HG02938 (cell line): ENCODE data around the gene LIN7C.
"Not testable (repeated sequence)": the region's sequence is repeated elsewhere in the genome, so short reads cannot be mapped to it uniquely, and the experiment has no call there.

ENCODE experiments used
- ATAC-seq: cut with Tn5 transposase; IDR thresholded peaks from one replicate; pipeline ENCODE4 v1.9.1; 2021; ENCODE audit warnings: mild to moderate bottlenecking, moderate library complexity; ENCODE audit not compliant: unreplicated experiment

LIN7C gene, protein sequence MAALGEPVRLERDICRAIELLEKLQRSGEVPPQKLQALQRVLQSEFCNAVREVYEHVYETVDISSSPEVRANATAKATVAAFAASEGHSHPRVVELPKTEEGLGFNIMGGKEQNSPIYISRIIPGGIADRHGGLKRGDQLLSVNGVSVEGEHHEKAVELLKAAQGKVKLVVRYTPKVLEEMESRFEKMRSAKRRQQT

DNA sequence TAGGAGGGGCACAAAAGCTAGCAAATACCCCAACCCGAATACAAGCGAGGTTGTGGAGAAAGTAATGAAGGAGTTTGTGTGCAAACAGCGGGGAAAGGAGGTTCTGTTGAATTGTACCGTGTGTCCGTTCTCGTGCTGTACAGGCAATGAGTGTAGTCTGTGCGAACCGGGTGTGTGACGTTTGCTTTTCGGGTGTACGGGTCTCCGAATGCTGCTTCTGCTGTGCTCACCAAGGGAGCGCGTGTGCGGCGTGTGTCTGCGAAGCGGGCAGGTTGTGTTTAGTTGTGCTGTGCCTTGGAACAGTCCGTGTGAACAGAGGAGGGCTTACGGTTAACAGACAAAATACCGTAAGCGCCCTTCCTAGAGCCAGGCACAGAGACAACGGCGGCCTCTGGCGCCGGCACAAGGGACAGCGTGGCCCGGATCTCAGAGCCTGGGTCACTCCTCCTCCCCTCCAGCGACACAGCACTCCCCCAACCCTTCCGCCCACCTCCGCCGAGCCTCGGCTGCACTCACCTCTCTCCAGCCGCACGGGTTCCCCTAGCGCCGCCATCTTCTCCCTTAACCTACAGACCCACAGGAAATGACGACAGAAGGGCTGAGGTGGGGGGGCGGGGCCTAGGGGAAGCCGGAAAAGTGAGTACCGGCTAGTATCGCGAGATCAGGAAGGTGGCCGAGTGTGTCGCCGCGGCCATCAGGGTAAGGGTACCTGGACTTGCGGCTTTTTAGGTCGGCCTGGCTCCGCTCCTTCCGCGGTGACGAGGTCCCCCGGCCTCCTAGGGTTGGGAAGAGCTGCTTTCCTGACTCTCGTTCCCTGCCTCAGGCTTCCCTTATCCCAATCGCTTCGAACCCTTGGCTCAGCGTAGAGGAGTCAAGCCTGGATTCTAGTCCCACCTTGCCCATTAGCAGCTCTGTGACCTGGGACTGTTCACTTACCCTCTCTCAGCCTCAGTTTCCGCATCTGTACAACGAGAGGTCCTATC, at the start of gene LIN7C:
Gene LIN7C (minus strand): TSS at position 570 of the 983 bp plus-strand sequence. CDS start 17 bp downstream, at position 553.
- peak; percentile 94 for ATAC-seq

DNA sequence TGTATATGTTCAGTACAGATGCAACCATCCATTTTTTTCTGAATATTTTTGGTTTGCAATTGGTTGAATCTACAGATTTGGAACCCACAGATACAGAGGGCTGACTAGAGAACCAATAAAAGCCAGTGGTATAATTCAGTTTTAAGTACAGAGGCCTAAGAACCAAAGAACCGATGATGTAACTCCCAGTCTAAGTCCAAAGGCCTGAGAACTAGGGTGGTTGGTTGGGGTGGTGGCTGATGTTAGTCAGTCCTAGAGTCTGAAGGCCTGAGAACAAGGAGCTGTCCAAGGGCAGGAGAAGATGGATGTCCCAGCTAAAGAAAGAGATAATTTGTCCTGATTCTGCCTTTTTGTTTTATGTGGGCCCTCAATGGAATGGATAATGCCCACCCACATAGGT, 48.7 kb upstream of the LIN7C start:
- no peak for ATAC-seq

DNA sequence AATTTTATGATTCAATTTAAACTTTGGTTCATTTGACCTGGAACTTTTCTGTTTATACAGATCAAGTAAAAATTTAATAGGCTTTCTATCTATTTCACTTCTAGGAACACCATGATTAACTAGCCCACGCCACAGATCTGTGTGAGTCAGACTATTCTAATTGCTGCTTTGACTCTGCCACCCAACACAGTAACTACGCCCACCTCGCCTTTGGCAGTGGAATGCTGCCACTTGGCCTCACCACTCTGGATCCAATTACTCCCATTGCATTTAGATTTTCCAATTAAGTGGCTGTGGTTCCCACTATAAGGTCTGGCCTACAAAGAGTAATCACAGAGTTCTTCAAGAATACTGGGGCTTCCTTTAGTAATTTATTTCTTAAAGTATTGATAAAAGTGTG, 46.6 kb upstream of the LIN7C start:
- ATAC-seq = no peak

DNA sequence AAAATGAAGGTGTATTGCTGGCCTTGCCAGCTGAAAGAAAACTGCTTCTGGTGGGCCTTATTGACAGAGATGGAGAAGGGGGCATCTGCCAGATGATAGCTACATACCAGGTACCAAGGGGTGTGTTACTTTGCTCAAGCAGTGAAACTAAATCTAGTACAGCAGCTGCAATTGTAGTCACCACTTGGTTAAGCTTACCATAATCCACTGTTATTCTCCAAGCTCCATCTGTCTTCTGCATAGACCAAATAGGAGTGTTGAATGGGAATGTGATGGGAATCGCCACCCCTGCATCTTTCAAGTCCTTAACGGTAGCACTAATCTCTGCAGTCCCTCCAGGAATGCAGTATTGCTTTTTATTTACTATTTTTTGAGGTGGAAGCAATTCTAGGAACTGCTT, 45.8 kb upstream of the LIN7C start:
- ATAC-seq = no peak

DNA sequence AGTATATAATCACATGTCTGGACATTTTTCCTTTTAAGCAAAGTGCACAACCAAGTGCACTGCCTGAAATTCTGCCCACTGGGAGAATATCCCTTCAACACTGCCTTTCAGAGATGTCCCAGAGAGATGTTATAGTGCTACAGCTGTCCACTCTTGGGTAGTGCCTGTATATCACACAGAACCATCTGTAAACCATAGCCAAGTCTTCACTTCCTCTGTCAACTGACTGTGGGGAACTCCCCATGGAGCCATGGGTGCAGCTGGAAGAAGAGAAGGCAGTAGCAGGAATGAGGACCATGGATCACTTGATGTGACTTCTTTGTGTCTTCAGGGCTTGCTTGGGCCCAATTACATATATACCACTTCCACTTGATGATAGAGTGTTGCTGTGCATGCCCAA, 44.6 kb upstream of the LIN7C start:
- no peak for ATAC-seq

DNA sequence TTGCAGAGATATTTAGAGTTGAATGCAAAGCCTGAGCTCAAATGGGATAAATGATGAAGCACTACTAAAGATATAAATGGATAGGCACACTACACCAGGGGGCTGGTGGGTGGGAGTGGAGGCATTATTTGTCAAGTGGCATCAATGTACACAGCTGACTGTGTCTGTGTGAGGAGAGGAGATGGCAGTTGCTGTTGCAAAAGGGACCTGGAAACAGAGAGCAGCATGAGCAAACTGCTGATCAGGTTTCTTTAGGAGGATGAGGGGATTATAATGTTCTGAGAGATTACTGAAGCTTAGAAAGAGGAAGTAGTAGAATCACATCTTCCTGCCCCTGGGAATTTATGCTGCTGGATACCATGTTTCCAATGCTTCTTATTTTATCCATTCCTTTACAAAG, 39.4 kb upstream of the LIN7C start:
- no peak for ATAC-seq

DNA sequence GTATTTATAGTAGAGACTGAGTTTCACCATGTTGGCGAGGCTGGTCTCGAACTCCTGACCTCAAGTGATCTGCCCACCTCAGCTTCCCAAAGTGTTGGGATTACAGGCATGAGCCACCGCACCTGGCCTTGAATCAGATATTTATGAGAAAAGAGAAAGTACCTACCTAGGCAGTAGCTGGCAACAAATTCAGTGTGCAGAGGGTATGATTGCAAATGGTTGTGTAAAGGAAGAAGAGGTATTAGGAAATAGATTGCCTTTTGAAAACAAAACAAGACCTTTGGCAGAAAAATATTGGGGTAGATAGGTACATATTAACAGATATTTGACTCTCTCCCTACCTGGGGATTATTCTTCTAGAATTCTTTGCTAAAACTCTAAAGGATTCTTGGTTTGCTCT, 38.5 kb upstream of the LIN7C start:
- ATAC-seq = no peak

DNA sequence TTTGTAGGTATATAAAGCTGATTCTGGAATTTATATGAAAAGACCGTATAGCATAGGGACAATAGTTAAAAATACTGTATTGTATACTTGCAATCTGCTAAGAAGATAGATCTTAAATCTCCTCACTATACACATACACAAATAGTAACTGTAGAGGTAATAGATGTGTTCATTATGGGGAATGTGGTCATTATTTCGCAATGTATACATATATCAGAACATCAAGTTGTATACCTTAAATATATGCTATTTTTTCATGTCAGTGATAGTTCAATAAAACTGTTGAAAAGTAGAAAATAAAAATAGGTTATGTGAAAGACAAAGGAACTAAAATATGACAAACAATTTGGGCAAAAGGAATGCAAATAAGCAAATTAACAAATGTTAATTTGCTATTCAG, 35.2 kb upstream of the LIN7C start:
- no peak for ATAC-seq

DNA sequence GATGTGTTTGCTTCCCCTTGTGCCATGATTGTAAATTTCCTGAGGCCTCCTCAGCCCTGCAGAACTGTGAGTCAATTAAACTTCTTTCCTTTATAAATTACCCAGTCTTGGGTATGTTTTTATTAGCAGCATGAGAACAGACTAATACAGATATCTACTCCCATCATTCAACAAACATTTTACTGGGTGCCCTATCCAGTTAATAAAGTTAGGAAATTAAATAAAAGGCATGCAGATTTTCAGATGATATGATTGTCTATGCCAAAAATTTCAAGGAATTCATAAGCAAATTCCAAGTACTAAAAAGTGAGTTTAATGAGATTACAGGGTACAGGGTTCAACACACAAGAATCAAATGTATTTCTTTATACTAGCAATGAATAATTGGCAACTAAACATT, 33.5 kb upstream of the LIN7C start:
- ATAC-seq = no peak

DNA sequence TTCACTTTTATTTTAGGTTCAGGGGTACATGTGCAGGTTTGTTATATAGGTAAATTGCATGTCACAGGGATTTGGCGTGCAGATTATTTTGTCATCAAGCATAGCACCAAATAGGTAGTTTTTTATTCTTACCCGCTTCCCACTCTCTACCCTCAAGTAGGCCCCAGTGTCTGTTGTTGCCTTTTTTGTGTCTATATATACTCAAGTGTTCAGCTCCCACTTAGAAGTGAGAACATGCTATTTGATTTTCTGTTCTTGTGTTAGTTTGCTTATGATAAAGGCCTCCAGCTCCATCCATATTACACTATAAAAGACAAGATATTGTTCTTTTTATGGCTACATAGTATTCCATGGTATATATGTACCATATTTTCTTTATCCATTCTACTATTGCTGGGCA, 28.5 kb upstream of the LIN7C start:
- ATAC-seq = no peak

DNA sequence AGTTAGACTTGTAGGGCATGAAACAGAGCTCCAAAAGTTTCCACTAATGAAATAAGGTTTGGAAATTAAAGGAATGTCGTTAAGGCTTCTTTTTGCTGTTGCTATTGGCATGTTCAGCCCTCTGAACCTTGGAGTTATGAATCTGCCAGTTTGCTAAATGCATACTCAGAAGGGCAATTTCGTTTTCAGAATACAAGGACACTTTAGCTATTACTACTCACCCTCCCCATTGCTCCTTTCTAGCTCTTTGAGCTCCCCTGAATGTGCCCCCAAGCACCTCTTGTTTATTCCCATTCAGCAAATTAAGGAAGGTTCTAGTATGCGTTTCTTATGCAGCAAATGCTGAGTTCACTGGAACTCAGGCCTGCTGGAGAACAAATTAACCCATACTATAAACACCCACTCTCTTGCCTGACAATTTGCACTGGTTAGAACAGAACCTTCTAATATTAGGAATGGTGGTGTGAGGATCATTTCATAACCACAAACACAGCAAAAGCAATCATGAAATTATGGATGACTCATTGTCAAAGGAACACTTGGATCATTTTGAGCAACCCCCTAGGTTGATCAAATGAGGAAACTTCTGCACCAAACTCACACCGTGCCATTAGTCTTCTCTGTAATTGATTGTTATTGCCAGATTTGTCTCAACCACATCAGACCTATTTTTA, 26.2 kb upstream of the LIN7C start:
- ATAC-seq = no peak

DNA sequence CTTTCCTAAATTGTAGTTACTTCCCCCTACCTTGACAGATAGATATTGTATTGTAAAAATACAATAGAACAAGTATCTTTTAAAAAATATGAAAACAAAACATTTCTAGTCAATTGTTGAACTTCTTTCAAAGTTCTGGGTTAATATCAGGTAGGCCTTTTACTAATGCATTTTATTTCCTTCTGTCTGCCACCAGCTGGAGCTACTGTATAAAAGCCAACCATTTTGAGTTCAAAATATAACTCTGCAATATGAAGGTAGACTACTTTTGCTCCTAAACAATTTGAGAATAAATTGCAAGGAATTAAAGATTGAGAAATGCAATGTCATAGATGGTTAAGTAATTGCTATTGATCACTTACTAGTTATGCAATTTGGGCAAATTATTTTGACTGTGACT, 22.1 kb upstream of the LIN7C start:
- ATAC-seq = no peak

DNA sequence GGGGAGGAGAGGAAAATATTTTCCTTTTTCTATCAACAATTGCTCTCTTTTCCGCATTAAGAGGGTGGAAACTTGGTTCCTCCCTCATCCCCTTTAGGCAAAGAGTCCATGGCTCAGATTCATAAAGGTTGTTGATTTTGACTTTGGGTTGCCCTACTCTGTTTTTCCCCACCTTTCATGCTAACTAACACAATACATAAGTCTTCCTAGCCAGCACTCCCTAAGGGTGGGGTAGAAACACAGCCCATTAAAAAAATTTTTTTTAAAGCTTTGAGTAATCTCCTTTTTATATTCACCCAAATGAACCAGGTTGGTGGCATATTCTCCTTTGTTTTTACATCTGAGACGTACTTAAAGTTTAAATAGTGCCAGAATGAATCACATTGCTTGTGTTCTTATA, 20.0 kb upstream of the LIN7C start:
- ATAC-seq = no peak

DNA sequence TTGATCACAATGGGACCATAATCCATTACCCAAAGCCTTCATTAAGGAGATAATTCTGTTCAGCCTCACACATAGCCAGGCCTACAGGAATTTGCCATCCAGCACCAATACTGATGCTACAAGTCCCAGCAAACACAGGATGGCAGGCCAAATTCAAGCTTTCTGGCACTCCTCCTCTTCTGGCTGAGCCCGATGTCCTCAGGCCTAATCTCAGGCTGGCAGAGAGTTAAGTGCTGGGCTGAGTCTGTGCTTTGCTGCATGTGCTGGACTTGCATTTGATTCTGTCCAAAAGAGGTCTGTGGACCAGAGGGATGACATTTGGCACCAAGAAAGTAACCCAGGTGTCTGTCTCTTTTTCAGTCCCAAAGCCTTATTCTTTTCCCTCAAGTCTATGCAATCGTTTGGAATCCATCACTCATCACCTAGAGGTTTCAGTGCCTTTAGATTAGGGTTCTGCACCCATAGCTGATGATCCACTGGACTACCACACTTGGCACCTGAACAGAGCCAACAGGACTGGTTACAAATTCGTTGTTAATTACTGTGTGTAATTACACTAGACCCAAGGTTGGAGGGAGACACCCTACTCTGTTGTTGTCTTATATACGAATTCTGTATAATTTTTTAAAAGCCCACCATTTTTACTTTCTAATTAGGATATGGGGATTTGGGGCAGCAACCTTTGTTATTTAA, 19.4 kb upstream of the LIN7C start:
- no peak for ATAC-seq

DNA sequence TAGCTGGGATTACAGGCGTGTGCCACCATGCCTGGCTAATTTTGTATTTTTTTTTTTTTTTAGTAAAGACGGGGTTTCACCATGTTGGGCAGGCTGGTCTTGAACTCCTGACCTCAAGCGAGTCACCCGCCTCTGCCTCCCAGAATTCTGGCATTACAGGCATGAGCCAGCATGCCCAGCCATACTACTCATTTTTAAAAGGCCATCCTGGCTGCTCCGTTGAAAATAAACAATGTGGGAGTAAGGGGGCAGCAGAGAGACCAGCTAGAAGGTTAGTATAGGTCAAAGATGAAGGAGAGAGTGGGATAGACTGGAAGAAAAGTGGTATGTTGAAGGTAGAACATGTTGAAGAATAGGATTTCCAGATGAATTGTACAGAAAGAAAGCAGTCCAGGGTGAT, 17.6 kb upstream of the LIN7C start:
- ATAC-seq = no peak

DNA sequence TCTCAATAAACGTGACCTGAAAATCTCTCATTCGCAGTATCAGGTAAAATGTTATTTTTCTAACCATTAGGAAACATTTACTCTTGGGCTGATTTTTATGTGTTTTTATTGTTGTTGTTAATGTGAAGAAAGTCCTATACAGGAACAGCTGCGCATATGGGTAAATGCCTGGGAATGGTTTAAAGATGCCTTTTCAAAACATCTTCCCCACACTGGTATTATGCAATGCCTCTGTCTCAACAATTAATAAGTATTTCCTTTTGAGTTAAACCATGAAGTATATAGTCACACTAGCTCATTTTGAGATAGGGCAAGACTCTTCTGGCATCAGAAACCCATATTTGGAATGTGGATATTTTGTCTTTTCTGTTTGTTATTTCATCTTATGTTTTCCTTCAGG, 13.7 kb upstream of the LIN7C start:
- no peak for ATAC-seq

DNA sequence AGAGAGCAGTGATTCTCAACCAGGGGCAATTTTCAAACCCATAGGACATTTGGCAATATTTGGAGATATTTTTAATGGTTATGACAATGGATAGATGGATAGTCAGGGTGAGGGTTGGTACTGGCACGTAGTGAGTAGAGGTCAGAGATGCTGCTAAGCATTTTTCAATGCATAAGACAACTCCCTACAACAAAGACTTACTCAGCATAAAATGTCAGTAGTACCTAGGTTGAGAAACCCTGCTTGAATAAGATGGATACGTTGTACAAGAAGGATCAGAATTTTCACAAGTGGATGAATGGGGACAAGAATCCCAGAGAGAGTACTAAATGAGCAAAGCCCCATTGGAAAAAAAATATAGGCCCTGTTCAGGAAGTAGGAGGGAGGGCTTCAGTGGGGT, 11.9 kb upstream of the LIN7C start:
- no peak for ATAC-seq

DNA sequence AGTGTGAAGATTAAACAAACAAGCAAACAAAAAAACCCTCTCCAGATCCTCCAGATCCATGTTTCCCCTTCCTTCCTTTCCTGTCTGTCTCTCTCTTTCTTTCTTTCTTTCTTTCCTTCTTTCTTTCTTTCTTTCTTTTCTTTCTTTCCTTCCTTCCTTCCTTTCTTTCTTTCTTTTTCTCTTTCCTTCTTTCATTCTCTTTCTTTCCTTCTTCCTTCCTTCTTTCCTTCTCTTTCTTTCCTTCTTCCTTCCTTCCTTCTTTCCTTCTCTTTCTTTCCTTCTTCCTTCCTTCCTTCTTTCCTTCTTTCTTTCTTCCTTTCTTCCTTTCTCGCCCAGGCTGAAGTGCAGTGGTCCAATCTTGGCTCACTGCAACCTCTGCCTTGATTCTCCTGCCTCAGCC, 10.9 kb upstream of the LIN7C start:
- ATAC-seq = not testable (repeated sequence)

DNA sequence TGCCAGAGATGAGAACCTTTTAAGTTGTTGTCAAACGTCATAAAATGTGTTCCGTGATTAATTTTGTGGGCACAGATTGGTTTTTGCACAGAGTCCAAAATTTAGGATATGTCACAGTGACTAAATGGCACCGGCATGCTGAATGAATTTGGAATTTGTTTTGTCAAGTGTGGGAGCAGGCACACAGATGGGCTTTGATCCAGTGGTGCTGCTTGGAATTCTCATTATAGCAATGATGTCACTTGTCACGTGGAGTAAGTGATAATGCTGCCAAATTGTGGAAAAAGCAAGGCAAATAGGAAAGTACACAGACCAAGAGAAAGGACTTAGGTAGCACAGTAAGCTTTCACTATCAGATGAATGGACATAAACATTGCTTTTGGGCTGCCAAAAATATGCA, 8.0 kb upstream of the LIN7C start:
- ATAC-seq = no peak

DNA sequence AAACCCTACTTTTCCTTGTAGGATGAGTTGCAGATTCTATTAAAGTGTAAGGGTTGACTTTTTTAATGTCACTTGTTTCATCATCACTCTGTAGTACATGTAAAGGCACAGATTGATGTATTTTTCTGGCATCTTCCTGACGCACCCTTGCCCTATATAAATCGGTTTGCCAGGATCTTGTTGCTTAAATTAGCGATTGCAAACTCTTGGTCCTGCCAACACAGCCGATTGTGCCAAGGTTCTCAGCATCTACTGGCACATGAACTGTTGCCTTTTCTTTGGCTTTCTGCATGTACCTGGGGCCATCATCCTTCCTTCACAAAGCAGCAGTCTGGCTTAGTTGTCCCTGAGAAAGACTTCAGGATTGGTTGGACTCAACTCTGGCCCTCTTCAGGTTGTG, 7.5 kb upstream of the LIN7C start:
- no peak for ATAC-seq

DNA sequence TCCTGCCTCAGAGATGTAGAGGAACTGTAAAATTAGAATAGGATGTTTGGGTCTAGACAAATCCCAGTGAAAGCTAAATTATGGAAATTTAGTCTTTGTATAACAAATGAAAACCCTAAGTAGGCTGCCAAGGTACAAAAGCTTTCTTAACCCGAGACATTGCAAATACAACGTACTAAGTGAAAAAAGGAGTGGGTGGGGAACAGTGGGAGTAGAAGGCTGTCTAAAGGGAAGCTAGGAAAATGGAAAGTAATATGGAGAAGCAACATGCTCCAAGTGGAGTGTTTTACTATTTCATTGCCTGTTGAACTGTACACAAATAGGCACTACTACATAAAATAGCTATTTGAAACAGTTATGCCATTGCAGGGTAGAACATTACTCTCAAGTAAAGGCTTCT, 6.8 kb upstream of the LIN7C start:
- ATAC-seq = no peak
